HG03139 (cell line): ENCODE measurements around the gene ITGB7.

Source experiments
- ATAC-seq: cut with Tn5 transposase; IDR thresholded peaks from one replicate; pipeline ENCODE4 v1.9.1; 2021; ENCODE audit not compliant: unreplicated experiment

ITGB7 gene

DNA sequence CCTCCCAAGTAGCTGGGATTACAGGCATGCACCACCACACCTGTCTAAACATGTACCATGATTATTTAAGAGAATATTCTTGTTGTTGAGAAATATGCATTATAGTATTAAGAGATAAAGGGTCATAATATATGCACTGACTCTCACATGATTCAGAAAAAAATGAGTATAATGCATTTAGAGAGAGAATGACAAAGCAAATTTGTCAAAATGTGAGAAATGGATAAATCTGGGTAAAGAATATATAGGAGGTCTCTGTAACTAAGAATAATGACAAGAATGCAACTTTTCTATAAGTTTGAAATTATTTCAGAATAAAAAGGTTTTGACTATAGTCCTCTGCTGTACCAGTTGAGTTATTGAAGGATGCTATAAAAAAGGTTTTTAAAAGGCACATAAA lies 54.7 kb downstream of the ITGB7 start:
- ATAC-seq, result no peak

DNA sequence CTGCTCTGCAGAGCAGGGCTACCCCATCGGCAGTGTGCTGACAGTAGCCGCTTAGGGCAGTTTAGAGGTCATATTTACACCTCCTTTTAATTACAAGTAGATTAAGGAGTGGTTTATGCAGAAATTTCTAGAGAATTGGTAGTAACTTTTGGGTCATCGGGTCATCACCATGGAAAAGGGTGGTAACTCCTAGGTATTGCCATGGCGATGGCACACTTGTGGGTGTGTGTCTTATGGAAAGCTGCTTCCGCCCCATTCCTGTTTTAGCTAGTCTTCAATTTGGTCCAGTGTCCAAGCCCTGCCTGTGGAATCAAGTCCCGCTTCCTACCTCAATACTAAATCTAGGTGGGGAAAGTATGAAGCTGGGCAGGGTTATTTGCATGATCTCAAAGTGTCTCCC lies 56.0 kb downstream of the ITGB7 start:
- no peak for ATAC-seq

DNA sequence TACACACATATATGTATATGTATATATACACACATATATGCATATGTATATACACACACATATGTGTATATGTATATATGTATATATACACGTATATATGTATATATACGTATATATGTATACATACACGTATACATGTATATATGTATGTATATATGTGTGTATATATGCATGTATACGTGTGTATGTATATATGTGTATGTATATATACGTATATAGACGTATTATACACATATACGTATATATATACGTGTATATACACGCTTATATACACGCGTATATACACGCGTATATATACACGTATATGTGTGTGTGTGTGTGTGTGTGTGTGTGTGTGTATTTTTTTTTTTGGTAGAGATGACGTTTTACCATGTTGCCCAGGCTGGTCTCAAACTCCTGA lies 59.4 kb downstream of the ITGB7 start:
- no peak for ATAC-seq

DNA sequence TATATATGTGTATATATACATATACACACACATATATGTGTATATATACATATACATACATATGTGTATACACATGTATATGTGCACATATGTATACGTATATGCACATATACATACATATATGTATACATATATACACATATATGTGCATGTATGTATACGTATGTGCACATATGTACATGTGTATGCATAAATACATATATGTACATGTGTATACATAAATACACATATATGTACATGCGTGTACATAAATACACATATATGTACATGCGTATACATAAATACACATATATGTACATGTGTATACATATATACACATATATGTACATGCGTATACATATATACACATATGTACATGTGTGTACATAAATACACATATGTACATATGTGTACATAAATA lies 59.9 kb downstream of the ITGB7 start:
- no peak for ATAC-seq

DNA sequence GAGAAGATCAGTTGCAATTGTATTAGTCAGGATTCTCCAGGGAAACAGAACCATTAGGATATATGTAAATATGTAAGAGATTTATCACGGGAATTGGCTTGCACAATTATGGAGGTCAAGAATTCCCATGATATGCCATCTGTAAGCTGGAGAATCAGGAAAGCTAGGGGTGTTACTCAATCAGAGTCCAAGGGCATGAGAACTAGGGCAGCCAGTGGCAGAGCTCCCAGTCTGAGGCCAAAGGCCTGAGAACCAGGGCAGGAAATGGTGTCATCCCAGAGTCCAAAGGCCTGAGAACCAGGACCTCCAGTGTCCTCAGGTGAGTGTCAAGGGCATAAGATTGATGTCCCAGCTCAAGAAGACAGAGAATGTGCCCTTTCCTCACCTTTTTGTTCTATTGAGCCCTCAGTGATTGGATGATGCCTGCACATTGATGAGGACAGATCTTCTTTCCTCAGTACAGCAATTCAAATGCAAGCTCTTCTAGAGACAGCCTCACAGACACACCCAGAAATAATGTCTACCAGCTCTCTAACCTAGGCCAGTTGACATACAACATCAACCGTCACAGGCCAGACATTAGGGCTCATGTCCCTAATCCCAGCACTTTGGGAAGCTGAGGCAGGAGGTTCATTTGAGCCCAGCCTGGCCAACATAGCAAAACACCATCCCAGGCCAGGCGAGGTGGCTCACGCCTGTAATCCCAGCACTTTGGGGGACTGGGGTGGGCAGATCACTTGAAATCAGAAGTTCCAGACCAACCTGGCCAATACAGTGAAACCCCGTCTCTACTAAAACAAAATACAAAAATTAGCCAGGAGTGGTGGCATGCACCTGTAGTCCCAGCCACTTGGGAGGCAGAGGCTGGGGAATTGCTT lies 61.4 kb downstream of the ITGB7 start:
- ATAC-seq, result no peak

DNA sequence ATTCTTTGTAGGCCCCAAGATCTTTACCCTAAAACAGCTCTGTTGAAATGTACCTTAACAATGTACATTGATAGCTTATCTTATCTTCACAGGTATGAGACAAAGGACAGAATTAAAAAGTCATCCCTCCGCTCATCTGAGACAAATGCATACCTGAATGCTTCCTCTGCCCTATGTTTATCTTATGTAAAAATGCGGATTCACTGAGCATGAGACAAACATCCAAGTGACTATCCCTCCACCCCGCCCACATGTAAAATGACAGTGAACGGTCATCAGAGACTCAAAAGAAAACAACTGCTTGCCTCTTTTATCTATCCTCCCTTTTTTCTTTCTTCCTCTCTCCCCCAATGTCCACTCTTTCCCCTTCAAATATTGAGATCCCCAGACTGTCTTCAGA lies 63.7 kb downstream of the ITGB7 start:
- ATAC-seq, result no peak
